Spleen (tissue), 11 donors: Measurements from ENCODE around the gene STEAP4. TPM values are rescaled to one million over a fixed set of nuclear protein-coding genes. Genes with fewer than 3 reads are reported as not detected.

ENCODE experiments used
- DNase-seq: peaks from one replicate; pipeline ENCODE4 v3.0.0-alpha.2; 2020
- H3K27ac ChIP-seq, 8 donors: fragments of 200-600 bp; sonication (generic) in 7 of 8; 1 replicate in 4 of 8; 2 replicates in 4 of 8; pipeline versions ENCODE4 v1.5.0 to v1.8.0; 2016 to 2021; ENCODE audit warnings: inconsistent platforms in 4 of 8, mild to moderate bottlenecking in 4 of 8, moderate library complexity in 1 of 8
- H3K27me3 ChIP-seq, 7 donors: fragments of 200-600 bp; sonication (generic) in 6 of 7; replicated peaks in 1 of 7; 1 replicate in 4 of 7; 2 replicates in 3 of 7; pipeline versions ENCODE4 v1.5.0 to v1.8.0; 2016 to 2021; ENCODE audit warnings: inconsistent platforms in 3 of 7, mild to moderate bottlenecking in 1 of 7
- H3K36me3 ChIP-seq, 6 donors: fragments of 200-600 bp; sonication (generic) in 5 of 6; 1 replicate in 4 of 6; 2 replicates in 2 of 6; pipeline versions ENCODE4 v1.5.0 to v1.8.0; 2016 to 2021; ENCODE audit warnings: inconsistent platforms in 2 of 6
- H3K4me1 ChIP-seq, 6 donors: fragments of 200-600 bp; sonication (generic) in 5 of 6; 1 replicate in 3 of 6; 2 replicates in 3 of 6; pipeline versions ENCODE4 v1.5.0 to v1.8.0; 2016 to 2021; ENCODE audit warnings: inconsistent platforms in 3 of 6
- H3K4me3 ChIP-seq, 8 donors: fragments of 200-600 bp; sonication (generic) in 7 of 8; 1 replicate in 4 of 8; 2 replicates in 4 of 8; pipeline versions ENCODE4 v1.5.0 to v1.8.0; 2016 to 2021; ENCODE audit warnings: inconsistent platforms in 4 of 8, mild to moderate bottlenecking in 4 of 8, moderate library complexity in 2 of 8
- H3K9me3 ChIP-seq, 8 donors: fragments of 200-600 bp; sonication (generic) in 7 of 8; 1 replicate in 4 of 8; 2 replicates in 4 of 8; pipeline versions ENCODE4 v1.5.0 to v1.8.0; 2016 to 2021; ENCODE audit warnings: inconsistent platforms in 4 of 8
- CTCF ChIP-seq, 11 experiments: fragments of 200-600 bp in 7 of 11; fragments of 450-650 bp in 4 of 11; sonication (generic) in 4 of 11; IDR thresholded peaks in 8 of 11; conservative IDR thresholded peaks in 3 of 11; 1 replicate in 7 of 11; 2 replicates in 4 of 11; pipeline versions ENCODE4 v1.4.0 to v1.8.0; 2016 to 2021; ENCODE audit warnings: antibody characterized with exemption in 11 of 11, inconsistent platforms in 4 of 11, mild to moderate bottlenecking in 1 of 11
- POLR2A ChIP-seq, 3 donors: fragments of 450-650 bp; IDR thresholded peaks; one replicate each; pipeline ENCODE4 v1.5.1; 2017; ENCODE audit warnings: antibody characterized with exemption in 3 of 3, mild to moderate bottlenecking in 1 of 3
- POLR2AphosphoS5 ChIP-seq, 3 donors: sonication (generic); formaldehyde crosslinking; IDR thresholded peaks; one replicate each; pipeline ENCODE4 v1.5.1; 2017; ENCODE audit warnings: antibody characterized with exemption in 3 of 3
- WGBS, 5 donors: extraction: QIAGEN DNeasy Blood & Tissue Kit in 3 of 5; methylation state at CpG; one replicate each; pipeline versions ENCODE4 v1.1.5 to v1.1.7; 2013 to 2018; 5-methylcytosine and 5-hydroxymethylcytosine counted together
- intact Hi-C: fragments of 100-400 bp; cut with DNase I; formaldehyde crosslinking; loops from one replicate; pipeline ENCODE4 v1.15.0; 2023; ENCODE audit warnings: low total_unique reads
- polyA plus RNA-seq, 3 donors: library from polyadenylated mRNA; stranded (reverse); fragments of 200-250 nt; gene quantifications; one replicate each; pipeline ENCODE4 v1.2.1, GENCODE V29; 2013
- total RNA-seq, 7 donors: library from RNA; depleted of rRNA in 3 of 7; stranded (reverse); fragments of >200 nt in 3 of 7; fragmentation: NEBNext Ultra II Directional in 4 of 7; extraction: Animal tissue kit (Norgen Biotek cat#: 25700) in 4 of 7; gene quantifications; one replicate each; pipeline versions ENCODE4 v1.1.0 to v1.2.1, GENCODE V29; 2016 to 2021
- donor health status: healthy with polysubstance abuse.
- donor health status: DM: no; HTN: no; CAD: no; lungs with moderate emphysema.
- donor health status: DM: no; HTN: no; CAD: no.
- donor health status: Bipolar disorder and iron deficiency.
- donor health status: healthy.
- donor health status: DM: no; HTN: no; CAD: no.
- donor health status: DM: yes; HTN: yes; CAD: no.

Gene STEAP4
- total and polyA plus RNA-seq, 10 donors = 0.50 to 70.7 (median 18.9) TPM

GRCh38 chr7:88226886-88227516 lies 79.7 kb downstream of the STEAP4 start:
- 83 to 92% (median 86%) methylated on average over 6 of the region's 6 CpGs for WGBS, 5 donors
- peaks cover 0 to 14% (median 7%) of the 10 kb centered on the region in 8 donors for H3K9me3 ChIP-seq
- no peak for DNase-seq
- H3K4me1 ChIP-seq = no peaks in the 10 kb centered on the region
- intact Hi-C loops = no loop called here
- no peaks in the 10 kb centered on the region for H3K27me3 ChIP-seq
- no peaks in the 10 kb centered on the region for H3K36me3 ChIP-seq
- TF ChIP-seq POLR2AphosphoS5 (IDR thresholded peaks at IDR 0.05) = no peak
- TF ChIP-seq CTCF (IDR thresholded peaks at IDR 0.05 in 8 of 11, conservative IDR thresholded peaks at IDR 0.05 in 3 of 11) = no peak
- no peak for TF ChIP-seq POLR2A (IDR thresholded peaks at IDR 0.05)
- no peak overlapping the region for H3K4me3 ChIP-seq
- H3K27ac ChIP-seq = no peak overlapping the region

GRCh38 chr7:88226201-88226600 lies 80.5 kb downstream of the STEAP4 start:
- Histone ChIP-seq H3K36me3 (no peaks in the 10 kb centered on the region), H3K27ac (no peak overlapping the region), H3K9me3 (peaks cover 0 to 14% (median 7%) of the 10 kb centered on the region in 8 donors), H3K4me3 (no peak overlapping the region), H3K4me1 (peaks cover 0 to 3% (median 2%) of the 10 kb centered on the region in 6 donors), H3K27me3 (no peaks in the 10 kb centered on the region)
- intact Hi-C loops = no loop called here
- WGBS, 5 donors = 86 to 96% (median 94%) methylated on average over 4 of the region's 4 CpGs
- TF ChIP-seq CTCF (IDR thresholded peaks at IDR 0.05 in 8 of 11, conservative IDR thresholded peaks at IDR 0.05 in 3 of 11) (no peak), POLR2AphosphoS5 (IDR thresholded peaks at IDR 0.05) (no peak), POLR2A (IDR thresholded peaks at IDR 0.05) (no peak)
- DNase-seq = no peak

- TF ChIP-seq POLR2A (IDR thresholded peaks at IDR 0.05) = no peak
- H3K4me1 ChIP-seq = peaks cover 5 to 13% (median 10%) of the 10 kb centered on the region in 6 donors
- no peaks in the 10 kb centered on the region for H3K27me3 ChIP-seq
- intact Hi-C loops = no loop called here
- H3K4me3 ChIP-seq = no peak overlapping the region
- H3K27ac ChIP-seq = no peak overlapping the region
- 33 to 53% (median 35%) methylated on average over 2 of the region's 2 CpGs for WGBS, 5 donors
- H3K36me3 ChIP-seq = no peaks in the 10 kb centered on the region
- H3K9me3 ChIP-seq = peaks cover 0 to 14% (median 7%) of the 10 kb centered on the region in 8 donors
- DNase-seq = no peak
These were observed 82.0 kb downstream of the STEAP4 start for GRCh38 chr7:88224601-88225275.

- H3K27me3 ChIP-seq = no peaks in the 10 kb centered on the region
- 92 to 97% (median 95%) methylated on average over 2 of the region's 2 CpGs for WGBS, 5 donors
- TF ChIP-seq CTCF (IDR thresholded peaks at IDR 0.05 in 8 of 11, conservative IDR thresholded peaks at IDR 0.05 in 3 of 11) (no peak), POLR2AphosphoS5 (IDR thresholded peaks at IDR 0.05) (no peak), POLR2A (IDR thresholded peaks at IDR 0.05) (no peak)
- H3K4me1 ChIP-seq = peaks cover 6 to 23% (median 17%) of the 10 kb centered on the region in 6 donors
- no peak for DNase-seq
- H3K36me3 ChIP-seq = no peaks in the 10 kb centered on the region
- intact Hi-C loops = no loop called here
- H3K27ac ChIP-seq = no peak overlapping the region
- no peak overlapping the region for H3K4me3 ChIP-seq
- H3K9me3 ChIP-seq = peaks cover 0 to 4% (median 1%) of the 10 kb centered on the region in 8 donors
These were observed 83.4 kb downstream of the STEAP4 start for GRCh38 chr7:88223265-88223664.

Other genes starting within 250 kb of the STEAP4 start
- 10 to 100 TPM; 48.4 to 88.3 (median 77.7) TPM for gene SRI, start 86.9 kb downstream of the STEAP4 start, total RNA-seq
- gene SRI, start 86.9 kb downstream of the STEAP4 start, polyA plus RNA-seq = 10 to 100 TPM; 49.3 to 66.1 (median 60.1) TPM